Stimulated activated CD4-positive, alpha-beta T cell treated with anti-CD3 and anti-CD28 coated beads, TNF-alpha, amount 100 ng/mL, for 4 hours (primary cell): ENCODE data around the gene PHLPP2.

Experiments
- DNase-seq, 3 experiments: peaks; one replicate each; pipeline ENCODE4 v3.0.0-alpha.2; 2020; ENCODE audit warnings: low read depth in 3 of 3

Gene PHLPP2, protein sequence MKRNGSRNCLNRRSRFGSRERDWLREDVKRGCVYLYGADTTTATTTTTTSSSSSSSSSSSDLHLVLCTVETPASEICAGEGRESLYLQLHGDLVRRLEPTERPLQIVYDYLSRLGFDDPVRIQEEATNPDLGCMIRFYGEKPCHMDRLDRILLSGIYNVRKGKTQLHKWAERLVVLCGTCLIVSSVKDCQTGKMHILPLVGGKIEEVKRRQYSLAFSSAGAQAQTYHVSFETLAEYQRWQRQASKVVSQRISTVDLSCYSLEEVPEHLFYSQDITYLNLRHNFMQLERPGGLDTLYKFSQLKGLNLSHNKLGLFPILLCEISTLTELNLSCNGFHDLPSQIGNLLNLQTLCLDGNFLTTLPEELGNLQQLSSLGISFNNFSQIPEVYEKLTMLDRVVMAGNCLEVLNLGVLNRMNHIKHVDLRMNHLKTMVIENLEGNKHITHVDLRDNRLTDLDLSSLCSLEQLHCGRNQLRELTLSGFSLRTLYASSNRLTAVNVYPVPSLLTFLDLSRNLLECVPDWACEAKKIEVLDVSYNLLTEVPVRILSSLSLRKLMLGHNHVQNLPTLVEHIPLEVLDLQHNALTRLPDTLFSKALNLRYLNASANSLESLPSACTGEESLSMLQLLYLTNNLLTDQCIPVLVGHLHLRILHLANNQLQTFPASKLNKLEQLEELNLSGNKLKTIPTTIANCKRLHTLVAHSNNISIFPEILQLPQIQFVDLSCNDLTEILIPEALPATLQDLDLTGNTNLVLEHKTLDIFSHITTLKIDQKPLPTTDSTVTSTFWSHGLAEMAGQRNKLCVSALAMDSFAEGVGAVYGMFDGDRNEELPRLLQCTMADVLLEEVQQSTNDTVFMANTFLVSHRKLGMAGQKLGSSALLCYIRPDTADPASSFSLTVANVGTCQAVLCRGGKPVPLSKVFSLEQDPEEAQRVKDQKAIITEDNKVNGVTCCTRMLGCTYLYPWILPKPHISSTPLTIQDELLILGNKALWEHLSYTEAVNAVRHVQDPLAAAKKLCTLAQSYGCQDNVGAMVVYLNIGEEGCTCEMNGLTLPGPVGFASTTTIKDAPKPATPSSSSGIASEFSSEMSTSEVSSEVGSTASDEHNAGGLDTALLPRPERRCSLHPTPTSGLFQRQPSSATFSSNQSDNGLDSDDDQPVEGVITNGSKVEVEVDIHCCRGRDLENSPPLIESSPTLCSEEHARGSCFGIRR (N-terminal part only)

DNA sequence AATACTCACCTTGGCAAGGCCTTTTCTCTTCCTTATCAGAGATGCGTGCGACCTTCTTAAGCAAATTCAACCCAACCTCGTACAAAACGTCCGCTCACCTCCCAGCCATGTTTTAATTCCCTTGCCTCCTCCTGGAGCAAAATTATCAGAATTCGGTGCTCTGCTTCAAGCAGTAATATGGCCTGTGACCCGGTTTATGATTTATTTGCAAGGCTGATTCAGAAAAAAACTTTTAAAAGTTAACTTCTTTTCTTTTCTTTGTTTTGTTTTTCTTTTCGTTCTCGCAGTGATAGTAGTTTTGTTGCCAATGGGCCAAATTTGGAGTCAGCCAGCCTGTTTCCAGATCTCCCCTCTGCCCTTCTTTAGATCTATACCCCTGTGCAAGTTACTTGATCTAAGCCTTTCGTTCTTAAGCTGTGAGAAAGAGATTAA lies at the start of gene PHLPP2:
PHLPP2 (minus strand) TSS at position 382 of the 432 bp plus-strand sequence. CDS start 9,906 bp downstream, outside the sequence.
- DNase-seq = no peak

DNA sequence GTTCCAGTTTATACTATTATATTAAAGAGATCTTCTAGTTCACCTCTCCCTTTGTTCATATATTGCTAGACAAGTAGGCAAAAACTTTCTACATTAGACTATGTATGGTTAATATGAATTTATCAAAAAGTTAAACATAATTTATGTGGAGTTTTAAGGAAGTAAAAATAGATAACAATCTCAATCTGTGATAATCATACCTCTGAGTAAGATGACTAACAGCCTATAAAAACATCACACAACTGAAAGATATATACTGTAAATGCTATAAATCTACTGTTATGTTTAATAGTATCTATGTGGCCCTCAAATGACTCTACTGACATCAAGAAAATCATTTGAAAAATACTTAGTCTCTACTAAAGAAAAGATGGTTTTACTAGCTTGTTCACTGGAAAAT lies 47.1 kb upstream of the PHLPP2 start:
- no peak for DNase-seq

DNA sequence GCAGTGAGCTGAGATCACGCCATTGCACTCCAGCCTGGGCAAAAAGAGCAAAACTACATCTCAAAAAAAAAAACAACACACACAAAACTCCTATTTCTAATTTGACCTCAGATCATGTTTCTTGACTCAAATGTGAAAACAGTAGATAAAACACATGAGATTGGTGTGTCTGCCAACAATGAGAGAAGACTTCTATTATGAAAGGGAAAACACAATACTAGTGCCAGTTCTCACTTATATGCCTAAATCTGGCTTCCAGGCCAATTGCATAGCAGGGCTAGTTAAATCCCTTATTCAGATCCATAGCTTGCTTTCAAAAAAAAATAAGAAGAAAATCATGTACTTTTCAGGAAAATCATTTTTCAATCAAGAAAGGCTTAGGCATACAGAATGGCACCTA lies 44.7 kb upstream of the PHLPP2 start:
- DNase-seq = no peak

DNA sequence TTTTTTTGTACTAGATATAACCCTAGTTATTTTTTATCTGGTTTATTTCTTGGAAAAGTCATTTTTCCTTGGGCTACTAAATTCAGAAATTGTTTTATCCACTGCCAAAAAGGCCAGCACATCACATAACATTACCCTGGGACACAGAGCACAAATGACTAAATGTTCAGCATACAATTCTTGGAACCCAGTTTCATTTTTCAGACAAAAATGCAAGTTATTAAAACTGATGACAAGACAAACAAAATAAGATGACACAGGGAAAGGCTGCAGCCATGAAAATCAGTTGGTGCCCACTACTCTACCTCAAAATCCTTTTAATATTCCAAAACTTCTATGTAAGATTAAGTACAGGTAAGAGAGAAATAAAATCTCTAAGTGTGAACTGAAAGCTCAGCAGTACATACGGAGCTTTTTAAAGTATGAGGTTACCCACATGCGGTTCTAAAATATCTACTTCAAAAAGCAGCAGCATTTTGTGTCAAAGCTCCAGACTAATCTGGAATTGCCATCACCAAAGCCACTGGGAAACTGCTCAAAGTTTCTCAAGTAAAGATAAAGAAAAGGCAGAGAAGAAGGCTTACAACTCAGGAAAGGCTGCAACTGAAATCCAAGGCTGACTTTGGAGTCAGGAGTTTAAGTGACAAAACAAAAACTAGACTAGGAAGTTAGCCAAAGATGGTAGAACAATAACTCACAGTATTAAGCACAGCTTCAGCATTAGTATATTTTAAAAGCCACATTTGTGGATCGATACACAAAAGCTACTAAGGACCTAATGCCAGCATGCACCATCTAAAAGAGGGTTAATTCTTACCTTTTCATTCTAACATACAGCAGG lies 42.8 kb upstream of the PHLPP2 start:
- no peak for DNase-seq

DNA sequence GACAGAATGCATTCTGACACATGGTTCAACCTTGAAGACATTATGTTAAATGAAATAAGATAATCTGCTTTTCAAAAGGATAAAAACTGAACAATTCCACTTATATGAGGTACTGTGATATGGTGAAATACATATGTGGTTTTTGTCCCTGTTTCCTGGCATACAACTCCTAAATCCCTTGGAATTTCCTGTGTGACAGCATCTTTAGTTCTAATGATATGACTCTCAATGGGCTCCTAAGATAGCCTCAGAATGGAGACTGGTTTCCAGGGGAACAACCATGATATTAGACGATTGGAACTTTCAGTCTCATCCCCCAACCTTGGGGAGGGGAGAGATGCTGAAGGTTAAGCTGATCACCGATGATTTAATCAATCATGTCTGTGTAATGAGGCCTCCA lies 37.7 kb upstream of the PHLPP2 start:
- DNase-seq = no peak

DNA sequence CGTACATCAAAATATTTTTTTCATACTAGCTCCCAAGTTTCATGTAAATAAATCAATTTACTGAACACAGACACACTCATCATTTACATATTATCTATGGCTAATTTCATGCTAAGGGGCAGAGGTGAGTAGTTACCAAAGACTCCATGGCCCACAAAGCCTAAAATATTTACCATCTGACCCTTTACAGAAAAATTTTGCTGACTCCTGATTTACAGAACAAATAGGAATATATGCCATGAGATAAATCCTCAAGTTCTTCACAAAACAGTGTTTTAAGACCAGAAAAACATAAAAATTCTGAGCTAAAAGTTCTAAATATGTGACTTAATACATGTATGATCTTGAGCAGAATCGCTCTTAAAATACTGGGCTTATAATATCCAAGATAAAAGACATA lies 36.6 kb upstream of the PHLPP2 start:
- no peak for DNase-seq

DNA sequence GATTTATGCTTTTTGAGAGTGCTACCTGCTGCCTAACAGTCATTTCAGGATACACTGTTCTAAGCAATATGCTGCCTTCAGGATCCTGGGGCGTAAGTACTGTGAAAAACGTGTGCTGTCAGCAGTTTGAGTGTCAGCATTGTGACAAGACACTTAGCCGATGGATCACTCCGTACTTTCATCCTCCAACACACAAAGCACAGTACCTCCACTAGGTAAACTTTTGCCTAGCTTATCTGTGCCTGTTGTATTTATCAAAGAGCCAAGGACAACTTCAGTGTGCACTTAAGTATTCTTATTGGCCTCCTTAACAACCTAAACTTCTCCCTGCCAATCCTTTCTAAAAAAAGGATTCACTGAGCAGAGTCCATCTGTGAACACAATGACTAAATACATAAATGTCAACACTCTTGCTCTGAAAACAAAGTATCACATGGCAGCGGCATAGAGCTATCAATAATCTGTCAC lies 33.8 kb upstream of the PHLPP2 start:
- DNase-seq = no peak

DNA sequence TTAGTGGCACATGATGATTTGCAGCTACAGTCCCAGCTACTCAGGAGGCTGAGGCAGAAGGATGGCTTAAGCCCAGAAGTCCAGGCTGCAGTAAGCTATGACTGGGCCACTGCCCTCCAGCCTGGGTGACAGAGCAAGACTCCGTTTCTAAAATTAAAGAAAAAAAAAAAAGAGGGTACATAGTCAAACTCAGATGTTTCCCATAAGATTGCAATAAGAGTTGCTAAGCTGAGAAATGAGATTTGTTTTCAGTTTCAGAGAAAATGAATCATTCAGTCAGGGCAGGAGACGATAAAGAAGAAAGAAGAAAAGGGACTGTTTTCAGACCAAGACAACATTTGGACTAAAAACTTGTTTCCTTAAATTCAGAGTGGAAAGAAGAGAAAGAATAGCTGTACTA lies 30.2 kb upstream of the PHLPP2 start:
- no peak for DNase-seq

DNA sequence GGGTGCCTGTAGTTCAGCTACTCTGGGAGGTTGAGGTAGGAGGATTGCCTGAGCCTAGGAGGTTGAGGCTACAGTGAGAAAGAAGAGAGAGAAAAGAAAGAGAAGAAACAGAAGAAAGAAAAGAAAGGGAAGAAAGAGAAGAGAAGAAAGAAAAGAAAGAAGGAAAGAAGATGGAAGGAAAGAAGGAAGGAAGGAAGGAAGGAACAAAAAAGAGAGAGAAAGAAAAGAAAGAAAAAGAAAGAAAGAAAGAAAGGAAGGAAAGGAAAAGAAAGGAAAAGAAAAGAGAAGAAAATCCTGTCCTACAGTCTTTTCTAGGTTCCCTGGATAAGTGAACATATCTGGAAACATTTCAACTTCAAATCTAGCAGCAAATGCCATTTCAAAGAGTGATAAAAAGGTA lies 29.6 kb upstream of the PHLPP2 start:
- no peak for DNase-seq

DNA sequence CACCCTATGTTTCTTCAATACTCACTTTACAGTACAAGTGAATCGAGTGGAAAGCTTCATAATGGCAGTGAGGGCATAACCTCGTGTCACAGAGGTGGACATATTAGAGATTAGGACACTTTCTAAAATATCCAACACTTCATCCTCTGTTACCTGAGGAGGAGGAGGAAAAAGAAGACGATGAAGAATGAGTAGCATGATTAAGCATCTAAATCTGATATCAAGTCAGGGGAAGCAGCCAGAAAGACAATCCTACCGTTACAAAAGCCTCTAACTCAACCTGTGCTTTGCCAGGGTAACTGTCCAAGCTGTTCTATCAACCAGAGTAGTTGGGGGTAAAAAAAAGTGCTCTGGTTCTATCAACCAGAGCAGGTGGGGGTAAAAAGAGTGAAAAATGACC lies 23.7 kb upstream of the PHLPP2 start:
- DNase-seq = no peak

DNA sequence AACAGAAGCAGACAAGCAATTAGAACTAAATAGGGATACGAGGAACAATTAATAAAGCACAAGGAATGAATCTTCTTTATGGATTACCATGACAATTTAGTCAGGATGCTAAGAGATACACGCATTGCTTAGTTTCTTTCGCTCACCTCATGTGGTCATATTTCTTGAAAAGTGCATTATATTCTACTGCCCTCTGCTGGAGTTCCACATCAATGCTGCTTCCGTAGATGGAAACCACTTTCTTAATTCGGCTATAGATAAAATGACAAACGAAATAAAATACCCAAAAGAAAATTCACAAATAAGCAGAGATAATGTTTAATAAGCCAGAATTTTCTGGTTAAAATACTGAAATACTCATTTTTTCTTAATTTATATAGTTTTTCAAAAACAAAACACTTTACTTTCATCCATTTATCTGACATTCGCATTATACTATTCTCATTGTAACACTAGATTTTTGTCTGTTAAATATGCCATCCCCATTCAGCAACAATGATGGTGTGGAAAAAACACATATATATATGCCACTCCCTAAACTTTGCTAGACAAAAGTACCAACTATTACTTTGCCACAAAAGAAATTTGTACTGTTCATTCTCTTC lies 22.0 kb upstream of the PHLPP2 start:
- no peak for DNase-seq

DNA sequence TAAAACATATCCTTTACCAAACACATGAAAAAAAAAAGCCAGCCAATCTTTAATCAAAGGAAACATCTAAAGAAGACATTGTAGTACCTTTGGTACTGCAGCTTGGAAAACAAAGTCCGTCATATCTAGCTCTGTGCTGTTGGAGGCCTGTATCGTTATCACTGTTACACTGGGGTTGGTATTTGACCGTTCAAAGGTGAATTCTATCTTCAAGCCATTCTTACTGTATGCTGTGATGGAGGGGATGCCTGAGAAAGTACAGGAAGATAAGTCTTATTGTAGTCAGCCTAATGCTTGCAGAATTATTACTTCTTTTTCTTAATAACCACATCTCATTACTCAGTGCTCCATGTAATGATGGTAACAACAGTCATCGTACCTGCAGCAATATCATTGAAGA lies 14.4 kb upstream of the PHLPP2 start:
- no peak for DNase-seq

DNA sequence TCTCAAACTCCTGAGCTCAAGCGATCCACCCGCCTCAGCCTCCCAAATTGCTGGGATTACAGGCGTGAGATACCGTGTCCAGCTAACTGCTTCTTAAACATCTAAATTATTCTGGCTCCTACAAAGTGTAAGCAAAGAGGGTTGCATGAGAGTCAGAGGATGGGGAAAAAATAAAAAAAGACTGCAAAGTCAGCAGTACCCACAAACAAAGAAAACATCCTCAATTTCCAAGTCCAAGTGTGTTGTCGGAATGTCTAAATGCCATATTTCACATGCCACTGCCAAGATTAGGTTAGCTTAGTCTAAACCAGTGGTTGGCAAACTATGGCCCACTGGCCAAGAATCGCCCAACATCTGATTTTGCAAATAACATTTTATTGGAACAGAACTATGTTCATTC lies 13.0 kb upstream of the PHLPP2 start:
- no peak for DNase-seq

DNA sequence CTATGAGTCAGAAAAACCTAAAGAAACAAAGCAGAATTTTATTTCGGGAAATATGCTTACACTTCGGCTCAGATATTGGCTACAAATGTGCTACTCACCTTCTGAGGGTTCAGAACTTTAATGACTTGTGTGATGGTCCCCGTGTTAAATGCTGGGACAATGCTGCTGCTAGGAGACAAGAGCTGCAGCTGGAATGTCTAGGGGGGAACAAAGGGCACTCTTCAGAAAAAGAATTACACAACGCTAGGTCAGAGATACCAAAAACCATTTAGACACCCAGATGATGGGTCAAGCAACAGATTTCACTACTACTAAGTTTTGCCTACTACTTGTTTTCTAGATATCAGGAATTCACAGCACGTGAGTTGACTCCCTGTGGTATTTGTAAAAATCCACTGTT lies 10.0 kb upstream of the PHLPP2 start:
- DNase-seq = no peak

DNA sequence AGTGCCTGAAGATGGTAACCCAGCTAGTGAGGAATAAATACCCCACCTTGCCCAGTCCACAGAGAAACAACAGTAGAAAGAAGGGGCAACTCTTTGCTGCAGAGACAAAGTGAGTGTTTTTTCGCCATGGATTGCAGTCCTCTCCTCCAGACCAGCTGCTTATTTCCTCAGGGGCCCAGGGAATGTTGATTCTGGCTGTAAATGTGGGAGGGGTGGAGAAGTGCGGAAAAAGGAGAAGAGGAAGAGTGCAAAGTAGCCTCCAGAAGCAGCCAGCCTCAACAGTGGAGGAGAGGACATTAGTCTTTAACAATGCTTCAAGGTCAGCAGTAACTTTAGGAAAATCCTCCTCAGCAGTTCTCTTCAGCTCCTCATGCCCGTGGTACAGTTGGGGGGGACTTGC lies 8.1 kb upstream of the PHLPP2 start:
- DNase-seq = no peak

DNA sequence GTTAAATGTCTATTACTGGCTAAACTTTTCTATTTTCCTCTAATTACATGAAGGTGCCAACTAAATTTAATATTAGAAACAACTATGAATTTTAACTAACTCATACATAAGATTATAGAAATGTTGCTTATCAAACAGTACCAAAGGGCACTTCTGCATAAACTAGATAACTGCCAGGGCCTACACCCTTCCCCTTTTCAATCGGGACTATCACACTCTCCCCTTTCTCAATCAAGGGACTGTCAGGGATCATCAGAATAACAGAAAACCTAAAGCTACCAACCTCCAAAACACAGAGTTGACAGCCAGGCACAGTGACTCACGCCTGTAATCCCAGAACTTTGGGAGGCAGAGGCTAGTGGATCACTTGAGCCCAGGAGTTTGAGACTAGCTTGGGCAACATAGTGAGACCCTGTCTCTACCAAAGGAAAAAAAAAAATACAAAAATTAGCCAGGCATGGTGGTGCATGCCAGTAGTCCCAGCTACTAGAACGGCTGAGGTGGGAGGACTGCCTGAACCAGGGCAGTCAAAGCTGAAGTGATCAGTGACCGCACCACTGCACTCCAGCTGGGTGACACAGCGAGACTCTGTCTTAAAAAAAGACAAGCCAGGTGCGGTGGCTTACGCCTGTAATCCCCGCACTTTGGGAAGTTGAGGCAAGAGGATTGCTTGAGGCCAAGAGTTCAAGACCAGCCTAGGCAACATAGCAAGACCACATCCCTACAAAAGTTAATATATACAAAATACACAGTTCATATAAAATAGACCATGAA lies 3.2 kb upstream of the PHLPP2 start:
- DNase-seq = no peak

DNA sequence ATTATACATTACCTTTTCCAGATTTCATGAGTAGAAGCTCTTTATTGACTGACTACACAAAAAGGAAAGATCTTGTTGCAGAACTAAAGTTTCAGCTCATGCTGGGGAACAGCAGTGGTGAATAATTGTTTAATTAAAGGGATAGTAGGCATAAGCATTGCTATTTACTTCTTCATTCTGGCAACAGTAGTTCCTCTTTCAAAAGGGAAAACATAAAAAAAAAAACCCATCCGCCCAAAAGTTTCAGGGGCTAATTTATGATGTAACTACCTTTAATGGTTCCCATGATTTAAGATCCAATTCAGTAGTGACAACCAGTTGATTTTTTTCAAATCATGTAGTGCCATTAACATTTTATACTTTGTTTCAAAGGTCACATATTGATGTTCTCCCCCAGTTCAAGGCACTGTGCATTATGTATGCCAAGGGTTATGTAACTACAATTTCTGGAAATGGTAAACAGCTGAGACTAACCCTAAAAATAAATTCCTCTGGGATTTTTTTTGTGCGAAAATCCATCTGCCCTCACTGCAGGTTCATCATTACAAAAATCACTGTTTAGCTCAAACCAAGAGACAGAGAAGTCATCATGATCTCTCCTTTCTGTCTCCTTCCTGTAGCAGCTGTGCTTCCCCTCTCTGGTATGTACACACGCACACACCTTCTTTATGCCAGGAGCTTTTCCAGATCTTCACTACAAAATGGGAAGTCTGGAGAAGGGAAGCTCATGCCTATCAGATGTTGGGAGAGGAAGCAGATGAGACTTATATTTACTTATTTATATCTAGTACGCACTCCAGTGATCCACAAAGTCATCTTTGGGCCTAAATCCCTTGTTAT lies 2.2 kb upstream of the PHLPP2 start:
- no peak for DNase-seq

DNA sequence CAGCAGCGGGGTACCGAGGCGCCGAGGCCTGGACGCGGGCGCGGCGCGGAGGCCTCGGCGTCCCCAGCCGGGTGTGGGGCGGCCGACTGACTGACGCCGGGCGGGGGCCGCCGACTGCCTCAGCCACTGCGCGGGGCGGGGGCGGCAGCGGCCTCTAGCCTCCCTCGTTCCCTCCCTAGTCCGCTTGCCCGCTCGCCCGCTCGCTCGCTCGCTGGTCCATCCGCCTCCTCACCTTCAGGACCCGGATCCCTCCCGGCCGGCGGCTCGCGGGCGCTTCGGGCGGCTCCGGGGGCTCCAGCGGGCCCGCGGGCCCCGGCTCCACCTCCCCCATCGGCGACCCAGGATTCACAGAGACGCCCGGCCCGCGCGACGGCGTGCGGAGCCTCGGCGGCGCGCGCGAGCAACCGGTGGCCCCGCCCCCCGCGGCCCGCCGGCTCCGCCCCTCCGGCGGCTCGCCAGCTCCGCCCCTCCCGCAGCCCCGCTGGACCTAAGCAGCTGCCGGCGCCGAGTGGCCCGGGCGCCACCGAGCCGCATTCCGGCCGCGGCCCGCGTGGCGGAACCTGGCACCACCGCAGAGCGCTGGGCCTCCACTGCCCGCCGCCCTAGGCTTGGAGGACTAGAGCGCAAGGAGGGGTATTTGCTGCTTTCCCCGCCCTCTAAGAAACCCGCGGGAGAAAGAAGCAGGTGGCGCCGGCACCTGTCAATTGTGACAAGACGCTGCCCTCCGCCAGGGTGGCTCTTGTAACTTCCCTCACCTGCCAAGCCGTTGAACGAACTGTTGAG lies 773 bp downstream of the PHLPP2 start:
- DNase-seq = peak; percentile 56 to 70 (median 69)
